WTC11 (cell line): ENCODE results near the gene ADAMTS12. TPM values are rescaled to one million over a fixed set of nuclear protein-coding genes. Genes with fewer than 3 reads are reported as not detected.

Source experiments
- ATAC-seq: fragments of 200-7000 bp; cut with Tn5 transposase; 2 replicates; pipeline ENCODE4 v1.10.0; 2021; ENCODE audit warnings: mild to moderate bottlenecking, moderate library complexity
- CTCF ChIA-PET: fragments of 300-600 bp; sonication (Branson Sonifier 250); formaldehyde crosslinking; loops from one replicate; lab custom pipeline; 2021; ENCODE audit warnings: antibody characterized with exemption; lab: Charles Lee
- POLR2A ChIA-PET: fragments of 350-600 bp; sonication (Branson Sonifier 250); formaldehyde crosslinking; loops from one replicate; lab custom pipeline; 2021; ENCODE audit warnings: antibody characterized with exemption; lab: Charles Lee
- DNase-seq: peaks from one replicate; pipeline ENCODE4 v3.0.0; 2021; ENCODE audit warnings: low spot score
- H3K27ac Mint-ChIP-seq: 2 replicates; pipeline ENCODE4 v1.8.0; 2021; ENCODE audit warnings: mixed read lengths
- H3K27me3 Mint-ChIP-seq: 2 replicates; pipeline ENCODE4 v1.8.0; 2021; ENCODE audit warnings: low read depth, mild to moderate bottlenecking, moderate library complexity, mixed read lengths
- H3K36me3 Mint-ChIP-seq: 2 replicates; pipeline ENCODE4 v1.8.0; 2021; ENCODE audit warnings: mixed read lengths
- H3K4me1 Mint-ChIP-seq: 2 replicates; pipeline ENCODE4 v1.8.0; 2022; ENCODE audit warnings: mixed read lengths
- H3K4me3 Mint-ChIP-seq: 2 replicates; pipeline ENCODE4 v1.8.0; 2021; ENCODE audit warnings: mild to moderate bottlenecking, moderate library complexity, mixed read lengths
- H3K9me3 Mint-ChIP-seq: 2 replicates; pipeline ENCODE4 v1.8.0; 2021; ENCODE audit warnings: mixed read lengths
- ATF6 ChIP-seq: sonication (generic); formaldehyde crosslinking; IDR thresholded peaks from 2 replicates; pipeline ENCODE4 v1.8.1; 2023; ENCODE audit warnings: mild to moderate bottlenecking, missing genetic modification reagents
- CREB1 ChIP-seq: sonication (generic); formaldehyde crosslinking; IDR thresholded peaks from 2 replicates; pipeline ENCODE4 v1.8.0; 2023; ENCODE audit warnings: mild to moderate bottlenecking, missing genetic modification reagents
- ELF4 ChIP-seq: sonication (generic); formaldehyde crosslinking; IDR thresholded peaks from 2 replicates; pipeline ENCODE4 v1.8.1; 2022; ENCODE audit warnings: low read depth, mild to moderate bottlenecking, moderate library complexity, missing genetic modification reagents
- FOXJ3 ChIP-seq: sonication (generic); formaldehyde crosslinking; IDR thresholded peaks from 2 replicates; pipeline ENCODE4 v1.9.0; 2021; ENCODE audit warnings: missing genetic modification reagents, mild to moderate bottlenecking, borderline replicate concordance
- FOXP1 ChIP-seq: sonication (generic); formaldehyde crosslinking; IDR thresholded peaks from 2 replicates; pipeline ENCODE4 v1.8.0; 2022; ENCODE audit warnings: missing genetic modification reagents, mild to moderate bottlenecking, moderate library complexity, borderline replicate concordance
- GTF2I ChIP-seq: fragments of 250-450 bp; sonication (Bioruptor Pico); conservative IDR thresholded peaks from 2 replicates; pipeline ENCODE4 v1.4.0; 2021; ENCODE audit warnings: mild to moderate bottlenecking
- JAZF1 ChIP-seq: fragments of 250-450 bp; sonication (Bioruptor Pico); IDR thresholded peaks from 2 replicates; pipeline ENCODE4 v1.9.0; 2021; ENCODE audit warnings: moderate library complexity, mild to moderate bottlenecking, inconsistent platforms
- MXD4 ChIP-seq: fragments of 250-450 bp; sonication (Bioruptor Pico); IDR thresholded peaks from 2 replicates; pipeline ENCODE4 v1.8.0; 2021; ENCODE audit warnings: mild to moderate bottlenecking, moderate library complexity, borderline replicate concordance
- MYBL2 ChIP-seq: sonication (generic); formaldehyde crosslinking; IDR thresholded peaks from 2 replicates; pipeline ENCODE4 v1.8.1; 2023; ENCODE audit warnings: mild to moderate bottlenecking, moderate library complexity, missing genetic modification reagents
- NFATC4 ChIP-seq: fragments of 250-450 bp; sonication (Bioruptor Pico); IDR thresholded peaks from 2 replicates; pipeline ENCODE4 v1.9.0; 2021; ENCODE audit warnings: mild to moderate bottlenecking
- NFE2L1 ChIP-seq: sonication (generic); formaldehyde crosslinking; IDR thresholded peaks from 2 replicates; pipeline ENCODE4 v1.8.1; 2023; ENCODE audit warnings: missing genetic modification reagents
- NFYB ChIP-seq: sonication (generic); formaldehyde crosslinking; conservative IDR thresholded peaks from 2 replicates; pipeline ENCODE4 v1.8.0; 2022; ENCODE audit warnings: low read depth, missing genetic modification reagents
- NR1H2 ChIP-seq: sonication (generic); formaldehyde crosslinking; IDR thresholded peaks from 2 replicates; pipeline ENCODE4 v1.9.0; 2021; ENCODE audit warnings: mild to moderate bottlenecking, moderate library complexity, missing genetic modification reagents
- OVOL2 ChIP-seq: fragments of 250-450 bp; sonication (Bioruptor Pico); IDR thresholded peaks from 2 replicates; pipeline ENCODE4 v1.9.0; 2021; ENCODE audit warnings: mild to moderate bottlenecking, borderline replicate concordance
- PRDM15 ChIP-seq: sonication (generic); formaldehyde crosslinking; IDR thresholded peaks from 2 replicates; pipeline ENCODE4 v1.8.0; 2022; ENCODE audit warnings: missing genetic modification reagents
- PREB ChIP-seq: sonication (generic); formaldehyde crosslinking; IDR thresholded peaks from 2 replicates; pipeline ENCODE4 v1.8.1; 2022; ENCODE audit warnings: mild to moderate bottlenecking, missing genetic modification reagents, moderate library complexity, borderline replicate concordance
- TCF7 ChIP-seq: sonication (generic); formaldehyde crosslinking; IDR thresholded peaks from 2 replicates; pipeline ENCODE4 v1.8.0; 2022; ENCODE audit warnings: mild to moderate bottlenecking, low read depth, missing genetic modification reagents, moderate library complexity
- TEAD4 ChIP-seq: sonication (generic); formaldehyde crosslinking; IDR thresholded peaks from 2 replicates; pipeline ENCODE4 v1.8.0; 2022; ENCODE audit warnings: mild to moderate bottlenecking, missing genetic modification reagents
- ZNF121 ChIP-seq: sonication (generic); formaldehyde crosslinking; IDR thresholded peaks from 2 replicates; pipeline ENCODE4 v1.8.0; 2023; ENCODE audit warnings: missing genetic modification reagents
- ZNF423 ChIP-seq: fragments of 250-450 bp; sonication (Bioruptor Pico); IDR thresholded peaks from 2 replicates; pipeline ENCODE4 v2.1.2; 2022; ENCODE audit warnings: mild to moderate bottlenecking, moderate library complexity
- total RNA-seq: library from RNA; stranded (reverse); gene quantifications from 3 replicates; pipeline ENCODE4 v1.2.3, GENCODE V29; 2021
- TF ChIP-seq, protein P1 (sequence below): sonication (generic); formaldehyde crosslinking; IDR thresholded peaks from 2 replicates; pipeline ENCODE4 v1.8.1; 2022; ENCODE audit warnings: mild to moderate bottlenecking, moderate library complexity, missing genetic modification reagents

The ADAMTS12 gene
- total RNA-seq, 1 experiment from 2014 or later: 13.5 TPM

DNA sequence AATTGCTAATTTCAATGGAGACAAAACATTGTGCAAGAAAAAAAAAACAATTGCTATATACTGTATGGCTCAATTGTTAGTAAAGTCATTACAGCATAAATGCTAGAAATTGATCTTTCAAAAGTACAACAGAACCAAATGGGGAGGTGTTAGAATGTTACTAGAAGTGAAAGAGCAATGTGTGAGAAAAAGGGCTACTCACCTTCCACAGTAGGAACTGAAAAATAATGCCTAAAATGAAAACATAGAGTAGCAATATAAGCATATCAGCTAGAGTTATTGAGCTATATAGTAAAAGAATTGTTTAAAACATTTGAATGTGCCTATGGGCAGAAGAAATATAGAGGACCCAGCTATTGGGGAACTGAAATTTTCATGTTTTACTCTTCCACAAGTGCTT, 33.5 kb upstream of the ADAMTS12 start (continued):
- TF ChIP-seq TCF7 (CRISPR knock-in tag) (no peak), PRDM15 (CRISPR knock-in tag) (no peak), ATF6 (CRISPR knock-in tag) (no peak), PREB (CRISPR knock-in tag) (no peak), TEAD4 (no peak), ZNF121 (no peak), OVOL2 (no peak), MXD4 (CRISPR knock-in tag) (no peak), CREB1 (CRISPR knock-in tag) (no peak)

GRCh38 chr5:33921002-33921401, 29.2 kb upstream of the ADAMTS12 start:
- DNase-seq: no peak
- Mint-ChIP-seq H3K4me1 (no peaks in the 10 kb centered on the region), H3K27ac (no peak overlapping the region), H3K4me3 (no peak overlapping the region), H3K27me3 (peaks cover 35% of the 10 kb centered on the region), H3K9me3 (peaks cover 38% of the 10 kb centered on the region), H3K36me3 (peaks cover 18% of the 10 kb centered on the region)
- ATAC-seq: no peak
- POLR2A ChIA-PET: no interaction called here
- CTCF ChIA-PET: no interaction called here
- TF ChIP-seq FOXP1 (CRISPR knock-in tag) (no peak), ELF4 (no peak), NR1H2 (CRISPR knock-in tag) (no peak), ATF6 (CRISPR knock-in tag) (no peak), NFATC4 (no peak), NFYB (CRISPR knock-in tag) (no peak), NFE2L1 (CRISPR knock-in tag) (no peak), ZNF423 (no peak), MYBL2 (CRISPR knock-in tag) (no peak), FOXJ3 (CRISPR knock-in tag) (no peak), JAZF1 (no peak), PRDM15 (CRISPR knock-in tag) (no peak), TEAD4 (no peak), GTF2I (CRISPR knock-in tag) (no peak)
- TF ChIP-seq, protein P1, sequence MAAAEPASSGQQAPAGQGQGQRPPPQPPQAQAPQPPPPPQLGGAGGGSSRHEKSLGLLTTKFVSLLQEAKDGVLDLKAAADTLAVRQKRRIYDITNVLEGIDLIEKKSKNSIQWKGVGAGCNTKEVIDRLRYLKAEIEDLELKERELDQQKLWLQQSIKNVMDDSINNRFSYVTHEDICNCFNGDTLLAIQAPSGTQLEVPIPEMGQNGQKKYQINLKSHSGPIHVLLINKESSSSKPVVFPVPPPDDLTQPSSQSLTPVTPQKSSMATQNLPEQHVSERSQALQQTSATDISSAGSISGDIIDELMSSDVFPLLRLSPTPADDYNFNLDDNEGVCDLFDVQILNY: no peak
